G401 (cell line): ENCODE measurements around the gene TADA2A. TPM values are rescaled to one million over a fixed set of nuclear protein-coding genes. Genes with fewer than 3 reads are reported as not detected.
"Not testable (repeated sequence)": the region's sequence is repeated elsewhere in the genome, so short reads cannot be mapped to it uniquely, and the experiment has no call there.

Experiments used
- DNase-seq: peaks from one replicate; pipeline ENCODE4 v3.0.0-alpha.2; 2015; ENCODE audit warnings: low spot score
- in situ Hi-C: cut with HindIII; loops from 2 replicates; pipeline ENCODE4 v1.10.0; 2016; ENCODE audit warnings: low sequenced_read_pairs, mixed read lengths
- total RNA-seq: library from RNA; depleted of rRNA; stranded (reverse); fragments of >200 nt; shearing (Covaris generic); gene quantifications from 2 replicates; pipeline ENCODE4 v1.2.3, GENCODE V29; 2014

Gene TADA2A
- total RNA-seq, 1 experiment from 2014 or later: 23.0 TPM

GRCh38 chr17:37488009-37488604 is 81.4 kb downstream of the TADA2A start:
- in situ Hi-C loops: no loop called here
- peak; percentile 47 for DNase-seq

GRCh38 chr17:37488607-37489196 is 82.0 kb downstream of the TADA2A start:
- peak; percentile 73 for DNase-seq
- in situ Hi-C loops: no loop called here

- in situ Hi-C loops: no loop called here
- peak; percentile 86 for DNase-seq
These were observed 82.7 kb downstream of the TADA2A start, which contains the start of gene DUSP14 for GRCh38 chr17:37489197-37490001. DUSP14 (plus strand) TSS chr17:37489891; CDS start chr17:37512273, 22,382 bp downstream.

DNA sequence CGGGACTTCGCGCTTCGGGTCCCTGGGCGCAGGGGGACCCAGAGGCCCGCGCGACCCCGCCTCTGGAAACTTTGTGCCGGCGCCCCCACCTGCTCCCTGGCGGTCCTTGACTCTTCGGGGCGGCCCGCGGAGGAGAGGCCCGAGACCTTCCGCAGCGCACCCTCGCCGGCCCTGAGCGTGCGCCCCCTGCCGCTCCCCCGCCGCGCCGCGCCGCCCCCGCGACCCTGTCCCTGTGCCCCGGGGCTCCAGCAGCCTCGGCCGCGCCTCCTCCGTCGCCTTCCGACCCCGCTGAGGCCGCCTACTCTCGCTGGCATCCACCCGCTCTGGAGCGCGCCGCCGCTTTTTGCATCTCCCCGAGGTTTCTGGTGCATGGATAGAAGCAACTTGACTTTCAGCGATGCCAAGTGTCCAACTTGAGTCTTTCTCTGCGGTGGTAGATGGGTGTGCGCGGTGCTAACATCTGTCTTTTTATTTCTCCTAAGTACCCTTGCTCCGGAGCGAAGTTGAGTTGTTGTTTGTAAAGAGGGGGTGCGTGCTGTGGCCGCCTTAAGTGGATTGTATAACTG is 83.4 kb downstream of the TADA2A start:
- in situ Hi-C loops: no loop called here
- peak; percentile 59 for DNase-seq

- peak; percentile 61 for DNase-seq
- in situ Hi-C loops: no loop called here
These were observed 84.2 kb downstream of the TADA2A start for GRCh38 chr17:37490638-37491614.

- in situ Hi-C loops: no loop called here
- DNase-seq: no peak
These were observed 85.5 kb downstream of the TADA2A start for GRCh38 chr17:37492167-37492566.

DNA sequence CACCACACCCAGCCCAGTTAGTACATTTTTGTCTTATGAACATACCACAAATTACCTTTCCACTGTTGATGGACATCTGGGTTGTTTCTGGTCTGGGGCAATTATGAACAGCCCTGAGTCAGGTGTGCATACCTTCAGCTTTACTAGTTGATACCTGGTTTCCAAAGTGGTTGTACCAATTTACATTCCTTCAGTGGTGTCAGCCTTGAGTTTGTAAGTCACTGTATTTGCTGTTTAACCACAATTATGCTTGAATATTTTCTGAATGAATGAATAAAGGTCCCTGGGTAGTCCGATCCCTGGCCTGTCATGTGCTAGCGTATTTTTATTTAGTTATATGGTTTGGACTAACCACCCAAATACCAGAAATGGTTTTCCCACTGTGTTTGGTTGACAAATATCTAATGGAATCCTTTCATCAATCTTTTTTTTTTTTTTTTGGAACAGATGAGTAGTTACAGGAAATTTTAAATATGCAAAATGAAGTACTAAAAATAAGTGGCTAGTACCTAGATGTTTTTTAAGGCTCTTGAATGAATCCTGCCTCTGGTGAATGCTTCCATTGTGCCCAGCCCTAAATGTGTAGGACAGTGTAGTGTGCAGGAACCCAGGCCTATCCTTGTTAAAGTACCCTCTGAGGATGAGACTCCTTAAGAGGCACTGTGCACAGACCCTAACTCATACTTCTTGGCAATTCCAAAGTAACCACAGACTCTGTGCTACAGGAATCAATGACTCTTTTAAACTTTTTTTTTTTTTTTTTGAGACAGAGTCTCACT is 86.8 kb downstream of the TADA2A start:
- no peak for DNase-seq
- in situ Hi-C loops: no loop called here

DNA sequence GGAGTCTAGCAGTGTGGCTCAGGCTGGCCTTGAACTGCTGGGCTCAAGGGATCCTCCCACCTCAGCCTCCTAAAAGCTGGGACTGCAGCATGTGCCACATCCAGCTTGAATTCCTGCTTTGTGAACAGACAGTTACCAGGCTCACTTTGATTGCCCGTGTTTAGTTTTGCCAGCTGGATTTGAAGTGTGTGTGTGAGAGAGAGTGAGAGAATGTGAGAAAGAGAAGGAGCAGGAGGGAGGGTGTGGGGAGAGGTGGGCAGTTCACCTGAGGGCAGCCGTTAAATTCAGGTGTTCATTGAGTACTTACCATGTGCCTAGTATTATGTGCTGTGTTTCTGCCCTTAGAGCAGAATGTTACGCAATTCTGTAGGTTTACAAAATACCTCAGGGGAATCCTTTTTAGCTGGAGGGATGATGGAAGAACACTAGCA is 87.7 kb downstream of the TADA2A start:
- in situ Hi-C loops: no loop called here
- no peak for DNase-seq

DNA sequence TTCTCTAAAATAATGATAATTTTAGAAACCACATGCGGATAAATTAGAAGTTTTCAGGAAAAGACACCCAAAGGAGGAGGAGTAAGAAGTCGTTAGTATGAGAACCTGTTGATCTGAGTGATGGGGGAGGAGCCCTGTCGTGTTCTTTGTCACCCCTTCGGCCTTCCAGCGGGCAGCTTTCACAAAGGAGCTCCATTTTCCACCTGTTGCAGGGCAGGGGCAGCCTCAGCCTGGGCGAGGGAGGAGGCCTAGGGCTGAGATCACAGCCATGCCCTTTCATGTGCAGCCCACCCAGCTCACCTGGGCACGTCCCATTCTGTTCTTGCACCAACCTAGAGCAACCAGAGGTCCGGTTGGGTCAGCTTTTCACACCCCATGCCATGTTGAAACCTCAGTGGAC is 88.3 kb downstream of the TADA2A start:
- DNase-seq: no peak
- in situ Hi-C loops: no loop called here

GRCh38 chr17:37500378-37500777 is 93.7 kb downstream of the TADA2A start:
- no peak for DNase-seq
- in situ Hi-C loops: no loop called here

- DNase-seq: no peak
- in situ Hi-C loops: no loop called here
These were observed 95.6 kb downstream of the TADA2A start for GRCh38 chr17:37502009-37502936.

GRCh38 chr17:37503148-37503547 is 96.5 kb downstream of the TADA2A start:
- DNase-seq: no peak
- in situ Hi-C loops: no loop called here

GRCh38 chr17:37505333-37505732 is 98.6 kb downstream of the TADA2A start:
- in situ Hi-C loops: no loop called here
- DNase-seq: no peak

GRCh38 chr17:37506678-37507077 is 100.0 kb downstream of the TADA2A start:
- in situ Hi-C loops: no loop called here
- peak; percentile 86 for DNase-seq

GRCh38 chr17:37507111-37507510 is 100.4 kb downstream of the TADA2A start:
- DNase-seq: peak; percentile 86
- in situ Hi-C loops: no loop called here

GRCh38 chr17:37510056-37510455 is 103.4 kb downstream of the TADA2A start:
- in situ Hi-C loops: no loop called here
- peak; percentile 40 for DNase-seq

DNA sequence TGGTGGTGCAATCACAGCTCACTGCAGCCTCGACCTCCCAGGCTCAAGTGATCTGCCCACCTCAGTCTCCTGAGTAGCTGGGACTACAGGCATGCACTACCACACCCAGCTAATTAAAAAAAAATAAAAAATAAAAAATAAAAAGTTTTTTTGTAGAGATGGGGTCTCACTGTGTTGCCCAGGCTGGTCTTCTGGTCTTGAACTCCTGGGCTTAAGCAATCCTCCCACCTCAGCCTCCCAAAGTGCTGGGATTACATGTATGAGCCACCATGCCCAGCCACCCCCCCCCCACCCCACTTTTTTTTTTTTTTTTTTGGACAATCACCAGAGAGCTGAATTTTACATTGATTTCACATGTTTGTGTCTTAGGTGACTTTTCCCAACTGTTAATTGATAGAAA is 105.0 kb downstream of the TADA2A start:
- DNase-seq, in situ Hi-C loops: not testable (repeated sequence)
